Cardiac fibroblast (primary cell): ENCODE measurements around the gene ATP5MC2.
A peak's percentile ranks its signal among the peaks of the same experiment; 100 is the strongest.

Experiments
- DNase-seq, 2 donors: peaks; one replicate each; pipeline versions ENCODE4 v3.0.0 to v3.0.0-alpha.2; 2010; ENCODE audit warnings: low read depth in 2 of 2
- H3K4me3 ChIP-seq, 2 donors: replicated peaks in 1 of 2; 1 replicate in 1 of 2; 2 replicates in 1 of 2; pipeline ENCODE4 v1.5.1; 2011; ENCODE audit warnings: low read depth in 2 of 2, low read length in 2 of 2, mild to moderate bottlenecking in 2 of 2, moderate library complexity in 1 of 2
- TF ChIP-seq, protein P1 (sequence below): IDR thresholded peaks from one replicate; pipeline ENCODE4 v1.5.1; 2011; ENCODE audit warnings: low read depth, mild to moderate bottlenecking, low read length, inconsistent platforms

The ATP5MC2 gene

DNA sequence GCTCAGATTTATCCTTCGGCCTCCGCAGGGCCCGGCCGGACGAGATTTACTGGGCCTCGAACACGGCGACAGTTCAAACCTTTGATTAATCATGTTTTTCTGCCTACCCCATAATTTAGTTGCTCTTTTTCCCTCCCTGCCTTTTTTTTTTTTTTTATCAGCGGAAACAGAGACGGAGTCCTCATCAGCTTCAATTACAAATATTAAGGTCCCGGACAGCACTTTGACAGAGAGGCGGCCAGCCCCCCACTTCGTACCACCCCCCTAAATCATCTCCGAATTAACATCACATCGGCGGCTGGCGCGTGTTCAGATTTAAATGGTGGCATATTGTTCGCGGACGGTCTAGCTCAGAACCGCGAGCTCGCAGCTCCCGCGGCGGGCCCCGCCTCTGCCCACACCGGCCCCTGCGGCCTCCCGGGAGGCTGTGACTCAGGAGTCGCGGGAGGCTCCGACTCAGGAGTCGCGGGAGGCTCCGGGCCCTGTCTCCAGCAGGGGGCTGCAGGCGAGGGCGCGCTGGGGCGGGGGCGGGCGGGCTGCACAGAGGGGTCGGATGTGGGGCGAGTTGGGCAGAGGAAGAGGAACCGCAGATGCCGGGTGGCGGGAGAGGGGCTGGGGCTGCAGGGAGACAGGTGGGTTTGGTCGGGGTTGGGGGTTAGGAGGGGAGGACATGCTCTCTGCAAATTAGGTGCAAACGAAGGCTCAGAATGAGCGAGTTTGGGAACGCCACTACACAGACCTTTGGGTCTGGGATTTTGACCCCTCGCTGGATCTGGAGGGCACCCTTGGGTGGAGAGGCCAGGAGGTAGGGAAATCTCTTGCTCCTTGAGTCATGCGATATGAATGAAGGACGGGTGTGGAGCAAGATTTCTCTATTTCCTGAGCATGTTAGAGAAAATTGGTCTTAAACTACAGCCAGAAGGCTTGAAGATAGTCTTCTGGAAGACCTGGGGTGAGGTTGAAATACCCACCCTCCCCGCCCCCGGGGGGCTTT lies 19.6 kb upstream of the ATP5MC2 start:
- TF ChIP-seq, protein P1, sequence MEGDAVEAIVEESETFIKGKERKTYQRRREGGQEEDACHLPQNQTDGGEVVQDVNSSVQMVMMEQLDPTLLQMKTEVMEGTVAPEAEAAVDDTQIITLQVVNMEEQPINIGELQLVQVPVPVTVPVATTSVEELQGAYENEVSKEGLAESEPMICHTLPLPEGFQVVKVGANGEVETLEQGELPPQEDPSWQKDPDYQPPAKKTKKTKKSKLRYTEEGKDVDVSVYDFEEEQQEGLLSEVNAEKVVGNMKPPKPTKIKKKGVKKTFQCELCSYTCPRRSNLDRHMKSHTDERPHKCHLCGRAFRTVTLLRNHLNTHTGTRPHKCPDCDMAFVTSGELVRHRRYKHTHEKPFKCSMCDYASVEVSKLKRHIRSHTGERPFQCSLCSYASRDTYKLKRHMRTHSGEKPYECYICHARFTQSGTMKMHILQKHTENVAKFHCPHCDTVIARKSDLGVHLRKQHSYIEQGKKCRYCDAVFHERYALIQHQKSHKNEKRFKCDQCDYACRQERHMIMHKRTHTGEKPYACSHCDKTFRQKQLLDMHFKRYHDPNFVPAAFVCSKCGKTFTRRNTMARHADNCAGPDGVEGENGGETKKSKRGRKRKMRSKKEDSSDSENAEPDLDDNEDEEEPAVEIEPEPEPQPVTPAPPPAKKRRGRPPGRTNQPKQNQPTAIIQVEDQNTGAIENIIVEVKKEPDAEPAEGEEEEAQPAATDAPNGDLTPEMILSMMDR, result peak; percentile 18
- peak overlapping the region; percentile 21 to 28 for H3K4me3 ChIP-seq
- DNase-seq, result peak; percentile 52 to 77

DNA sequence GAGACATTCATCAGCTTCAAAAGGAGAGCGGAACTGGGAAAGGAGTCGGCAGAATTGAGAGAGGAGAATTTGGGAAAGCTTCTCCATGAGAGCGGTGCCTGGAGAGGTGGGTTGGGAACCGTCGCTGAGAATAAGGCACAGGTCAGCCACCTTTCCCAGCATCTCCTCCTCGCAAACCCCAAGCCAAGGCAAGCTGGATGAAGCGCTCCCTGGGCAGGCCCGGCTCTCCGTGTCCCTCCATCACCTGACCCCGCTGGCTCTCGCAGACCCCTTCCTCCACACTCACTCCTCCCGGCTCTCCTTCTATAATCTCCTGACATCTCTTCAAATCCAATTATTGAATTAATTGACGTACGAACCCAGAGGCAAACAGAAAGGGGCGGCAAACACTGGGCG lies 18.9 kb upstream of the ATP5MC2 start:
- no peak for DNase-seq
- H3K4me3 ChIP-seq, result no peak overlapping the region
- TF ChIP-seq, protein P1, result no peak

DNA sequence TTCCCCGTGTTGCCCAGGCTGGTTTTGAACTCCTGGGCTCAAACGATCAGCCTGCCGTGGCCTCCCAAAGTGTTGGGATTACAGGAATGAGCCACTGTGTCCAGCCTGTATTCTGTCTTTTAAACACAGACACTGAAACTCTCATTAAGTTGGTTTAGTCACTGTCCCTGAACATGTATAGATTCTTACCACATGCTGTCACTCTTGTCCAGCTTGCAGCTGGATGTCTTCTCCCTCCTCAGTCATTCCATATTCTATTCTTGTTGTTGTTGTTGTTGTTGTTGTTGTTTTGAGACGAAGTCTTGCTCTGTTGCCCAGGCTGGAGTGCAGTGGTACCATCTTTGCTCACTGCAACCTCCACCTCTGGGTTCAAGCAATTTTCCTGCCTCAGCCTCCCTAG lies 12.3 kb upstream of the ATP5MC2 start:
- H3K4me3 ChIP-seq, result no peak overlapping the region
- TF ChIP-seq, protein P1, result no peak

DNA sequence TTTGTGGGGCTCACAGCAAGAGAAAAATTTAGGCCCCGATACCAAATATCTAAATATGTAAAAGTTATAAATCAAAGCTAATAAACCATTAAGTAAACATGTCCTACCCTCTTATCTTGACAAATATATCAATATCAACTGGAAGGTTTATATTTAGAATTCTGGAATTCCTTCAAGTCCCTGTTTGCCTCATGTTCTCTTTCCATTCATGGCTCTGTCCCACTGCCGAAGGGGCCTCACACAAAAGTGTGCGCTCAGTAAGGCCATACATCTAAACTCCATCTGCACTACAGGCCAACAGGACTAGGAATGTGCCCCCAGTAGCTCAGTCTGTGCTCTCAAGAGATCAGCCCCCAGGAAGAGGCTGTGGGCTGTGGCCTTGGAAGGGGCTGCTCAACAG lies 10.6 kb upstream of the ATP5MC2 start:
- no peak overlapping the region for H3K4me3 ChIP-seq
- no peak for DNase-seq
- TF ChIP-seq, protein P1, result no peak

More for the DNA sequence above, 12.3 kb upstream of the ATP5MC2 start:
- no peak for DNase-seq

DNA sequence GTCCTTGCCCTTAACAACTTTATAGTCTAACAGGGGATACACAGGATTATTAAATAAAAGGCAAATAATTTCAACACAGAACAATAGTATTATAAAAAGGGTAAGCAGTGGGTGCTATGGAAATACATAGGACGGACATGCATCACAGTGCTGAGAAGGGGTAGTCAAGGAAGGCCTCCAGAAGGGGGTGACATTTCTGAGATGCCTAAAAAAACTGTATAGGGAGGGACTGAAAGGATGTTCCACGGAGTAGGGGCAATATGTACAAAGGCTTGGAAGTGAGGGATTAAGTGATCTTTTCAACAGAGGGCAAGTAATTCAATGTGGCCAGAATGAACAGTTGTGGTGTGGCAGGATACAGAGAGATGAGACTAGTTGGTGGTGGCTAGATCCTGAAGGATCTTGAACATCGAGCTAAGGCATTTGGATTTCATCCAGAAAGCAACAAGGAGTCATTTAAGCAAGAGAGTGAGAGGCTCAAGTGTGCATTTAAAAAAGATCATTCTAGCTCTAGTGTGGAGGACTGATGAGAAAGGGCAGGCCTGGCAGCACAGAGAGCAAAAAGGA lies 8.9 kb upstream of the ATP5MC2 start:
- DNase-seq, result no peak
- TF ChIP-seq, protein P1, result no peak
- H3K4me3 ChIP-seq, result no peak overlapping the region

DNA sequence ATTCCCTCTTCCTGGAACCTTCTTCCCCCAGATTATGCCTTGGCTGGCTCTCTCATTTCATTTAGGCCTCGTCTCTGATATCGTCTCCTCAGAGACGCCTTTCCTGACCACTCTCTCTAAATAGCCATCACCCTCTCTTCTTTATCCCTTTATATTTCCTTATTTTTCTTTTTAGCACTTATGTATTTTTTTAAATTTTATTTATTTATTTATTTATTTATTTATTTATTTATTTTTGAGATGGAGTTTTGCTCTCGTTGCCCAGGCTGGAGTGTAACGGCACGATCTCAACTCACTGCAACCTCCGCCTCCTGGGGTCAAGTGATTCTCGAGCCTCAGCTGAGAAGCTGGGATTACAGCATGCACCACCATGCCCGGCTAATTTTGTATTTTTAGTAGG lies 8.1 kb upstream of the ATP5MC2 start:
- no peak overlapping the region for H3K4me3 ChIP-seq
- no peak for DNase-seq
- TF ChIP-seq, protein P1, result no peak
